A673 (cell line): ENCODE data around the gene TSC2.

Source experiments
- EZH2 ChIP-seq: fragments of 200-600 bp; sonication (generic); IDR thresholded peaks from 2 replicates; pipeline ENCODE4 v1.6.1; 2017; ENCODE audit warnings: borderline replicate concordance, low read depth, mild to moderate bottlenecking, mixed read lengths, antibody characterized with exemption, low read length; ENCODE audit not compliant: poor library complexity, severe bottlenecking
- TF ChIP-seq, protein P1 (sequence below): fragments of 300-800, 200-600 bp; sonication (generic); conservative IDR thresholded peaks from 2 replicates; pipeline ENCODE4 v1.5.1; 2017; ENCODE audit warnings: low read depth, mild to moderate bottlenecking, antibody characterized with exemption, low read length, moderate library complexity, mixed read lengths

- TF ChIP-seq, protein P1, sequence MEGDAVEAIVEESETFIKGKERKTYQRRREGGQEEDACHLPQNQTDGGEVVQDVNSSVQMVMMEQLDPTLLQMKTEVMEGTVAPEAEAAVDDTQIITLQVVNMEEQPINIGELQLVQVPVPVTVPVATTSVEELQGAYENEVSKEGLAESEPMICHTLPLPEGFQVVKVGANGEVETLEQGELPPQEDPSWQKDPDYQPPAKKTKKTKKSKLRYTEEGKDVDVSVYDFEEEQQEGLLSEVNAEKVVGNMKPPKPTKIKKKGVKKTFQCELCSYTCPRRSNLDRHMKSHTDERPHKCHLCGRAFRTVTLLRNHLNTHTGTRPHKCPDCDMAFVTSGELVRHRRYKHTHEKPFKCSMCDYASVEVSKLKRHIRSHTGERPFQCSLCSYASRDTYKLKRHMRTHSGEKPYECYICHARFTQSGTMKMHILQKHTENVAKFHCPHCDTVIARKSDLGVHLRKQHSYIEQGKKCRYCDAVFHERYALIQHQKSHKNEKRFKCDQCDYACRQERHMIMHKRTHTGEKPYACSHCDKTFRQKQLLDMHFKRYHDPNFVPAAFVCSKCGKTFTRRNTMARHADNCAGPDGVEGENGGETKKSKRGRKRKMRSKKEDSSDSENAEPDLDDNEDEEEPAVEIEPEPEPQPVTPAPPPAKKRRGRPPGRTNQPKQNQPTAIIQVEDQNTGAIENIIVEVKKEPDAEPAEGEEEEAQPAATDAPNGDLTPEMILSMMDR = no peak
- TF ChIP-seq EZH2 = no peak
Measured at GRCh38 chr16:2009791-2010510, 37.8 kb upstream of the TSC2 start, which contains the start of gene ZNF598.
